Ovary (tissue), 9 donors: Measurements from ENCODE around the gene NUMBL. TPM values are rescaled to one million over a fixed set of nuclear protein-coding genes. Genes with fewer than 3 reads are reported as not detected.

Experiments used
- DNase-seq, 5 donors: peaks; one replicate each; pipeline ENCODE4 v3.0.0-alpha.2; 2019 to 2020
- H3K27ac ChIP-seq, 2 donors: fragments of 200-600 bp; one replicate each; pipeline versions ENCODE4 v1.5.1 to v1.8.0; 2019 to 2022
- H3K27me3 ChIP-seq: fragments of 200-600 bp; one replicate; pipeline ENCODE4 v1.8.0; 2022
- H3K36me3 ChIP-seq: fragments of 200-600 bp; sonication (generic); one replicate; pipeline ENCODE4 v1.5.1; 2019
- H3K4me1 ChIP-seq: one replicate; pipeline ENCODE4 v1.8.1; 2013; ENCODE audit warnings: mild to moderate bottlenecking, moderate library complexity; ENCODE audit not compliant: insufficient read depth
- H3K4me3 ChIP-seq: fragments of 200-600 bp; sonication (generic); one replicate; pipeline ENCODE4 v1.5.1; 2017
- H3K9me3 ChIP-seq, 2 donors: fragments of 200-600 bp in 1 of 2; sonication (generic) in 1 of 2; one replicate each; pipeline versions ENCODE4 v1.5.1 to v1.8.1; 2013 to 2019; ENCODE audit warnings: mild to moderate bottlenecking in 1 of 2, moderate library complexity in 1 of 2
- CTCF ChIP-seq, 3 donors: fragments of 450-650 bp in 2 of 3; fragments of 200-600 bp in 1 of 3; IDR thresholded peaks; one replicate each; pipeline versions ENCODE4 v1.5.1 to v1.8.0; 2016 to 2022; ENCODE audit warnings: antibody characterized with exemption in 3 of 3, mild to moderate bottlenecking in 1 of 3
- EP300 ChIP-seq: sonication (generic); formaldehyde crosslinking; IDR thresholded peaks from one replicate; pipeline ENCODE4 v1.6.1; 2017; ENCODE audit warnings: antibody characterized with exemption
- POLR2A ChIP-seq: fragments of 450-650 bp; IDR thresholded peaks from one replicate; pipeline ENCODE4 v1.6.1; 2017; ENCODE audit warnings: antibody characterized with exemption, mild to moderate bottlenecking, moderate library complexity
- WGBS, 3 donors: extraction: QIAGEN DNeasy Blood & Tissue Kit in 1 of 3; methylation state at CpG; one replicate each; pipeline versions ENCODE4 v1.1.5 to v1.1.7; 2013 to 2017; 5-methylcytosine and 5-hydroxymethylcytosine counted together
- intact Hi-C, 4 donors: fragments of 100-400 bp; cut with DNase I; formaldehyde crosslinking; loops; one replicate each; pipeline versions ENCODE4 v1.11.0 to v1.15.1; 2022 to 2023
- polyA plus RNA-seq, 2 donors: library from polyadenylated mRNA; stranded (reverse); fragments of 200-250 nt in 1 of 2; fragments of 350-450 nt in 1 of 2; fragmentation: Illumina TruSeq in 1 of 2; extraction: RNeasy Lipid Tissue Mini Kit (QIAGEN cat#74804) in 1 of 2; gene quantifications; one replicate each; pipeline ENCODE4 v1.2.3, GENCODE V29; 2013 to 2014
- total RNA-seq, 7 donors: library from RNA; depleted of rRNA in 2 of 7; stranded (reverse); fragments of >200 nt in 2 of 7; fragmentation: NEBNext Ultra II Directional in 3 of 7; extraction: Animal tissue kit (Norgen Biotek cat#: 25700) in 3 of 7; gene quantifications; one replicate each; pipeline versions ENCODE4 v1.1.0 to v1.2.4, GENCODE V29; 2016 to 2023
- donor health status: DM: no; HTN: no; CAD: no; lungs with moderate emphysema.
- donor health status: DM: no; HTN: no; CAD: no.
- donor health status: Bipolar disorder and iron deficiency.
- donor health status: DM: yes; HTN: yes; CAD: no.
- donor health status: DM: no; HTN: no; CAD: no.
- donor health status: DM: yes; HTN: yes; CAD: no.

The NUMBL gene
- total and polyA plus RNA-seq, 9 donors: 6.7 to 88.9 (median 62.3) TPM

GRCh38 chr19:40702337-40703012 lies 12.0 kb upstream of the NUMBL start:
- no peak for DNase-seq
- no peaks in the 10 kb centered on the region for H3K36me3 ChIP-seq
- no peak overlapping the region for H3K27ac ChIP-seq
- no peak overlapping the region for H3K4me3 ChIP-seq
- no peaks in the 10 kb centered on the region for H3K9me3 ChIP-seq
- 66 to 71% (median 69%) methylated on average over 18 of the region's 18 CpGs for WGBS, 3 donors
- TF ChIP-seq EP300 (no peak), POLR2A (no peak), CTCF (IDR thresholded peaks at IDR 0.05) (no peak)
- intact Hi-C loops: no loop called here
- no peaks in the 10 kb centered on the region for H3K4me1 ChIP-seq
- no peaks in the 10 kb centered on the region for H3K27me3 ChIP-seq

- Histone ChIP-seq H3K27ac (no peak overlapping the region), H3K36me3 (no peaks in the 10 kb centered on the region), H3K9me3 (no peaks in the 10 kb centered on the region), H3K4me3 (no peak overlapping the region), H3K4me1 (no peaks in the 10 kb centered on the region), H3K27me3 (no peaks in the 10 kb centered on the region)
- intact Hi-C loops: no loop called here
- 91 to 98% (median 93%) methylated on average over 6 of the region's 6 CpGs for WGBS, 3 donors
- no peak for DNase-seq
- no peak for TF ChIP-seq CTCF (IDR thresholded peaks at IDR 0.05)
- TF ChIP-seq POLR2A: no peak
- no peak for TF ChIP-seq EP300
Measured at GRCh38 chr19:40701758-40702157, 11.3 kb upstream of the NUMBL start.

GRCh38 chr19:40700083-40700482 lies 9.6 kb upstream of the NUMBL start:
- TF ChIP-seq EP300 (no peak), POLR2A (no peak), CTCF (IDR thresholded peaks at IDR 0.05) (no peak)
- Histone ChIP-seq H3K36me3 (no peaks in the 10 kb centered on the region), H3K4me3 (no peak overlapping the region), H3K9me3 (no peaks in the 10 kb centered on the region), H3K4me1 (no peaks in the 10 kb centered on the region), H3K27me3 (no peaks in the 10 kb centered on the region), H3K27ac (no peak overlapping the region)
- DNase-seq: no peak
- intact Hi-C loops: no loop called here
- 90 to 95% (median 91%) methylated on average over 9 of the region's 9 CpGs for WGBS, 3 donors

GRCh38 chr19:40697007-40697406 lies 6.6 kb upstream of the NUMBL start:
- WGBS, 3 donors: 89 to 94% (median 92%) methylated on average over 6 of the region's 6 CpGs
- no peak for DNase-seq
- Histone ChIP-seq H3K27ac (no peak overlapping the region), H3K27me3 (no peaks in the 10 kb centered on the region), H3K4me1 (no peaks in the 10 kb centered on the region), H3K36me3 (no peaks in the 10 kb centered on the region), H3K4me3 (no peak overlapping the region), H3K9me3 (no peaks in the 10 kb centered on the region)
- TF ChIP-seq EP300 (no peak), CTCF (IDR thresholded peaks at IDR 0.05) (no peak), POLR2A (no peak)
- intact Hi-C loops: no loop called here
